B cell (primary cell): ENCODE results near the gene C14orf119. TPM values are rescaled to one million over a fixed set of nuclear protein-coding genes. Genes with fewer than 3 reads are reported as not detected.

Experiments
- ATAC-seq: fragments of 200-7000 bp; cut with Tn5 transposase; one replicate; pipeline ENCODE4 v1.10.0; 2021; ENCODE audit warnings: low read depth, mild to moderate bottlenecking, moderate number of reproducible peaks, moderate library complexity
- CTCF ChIA-PET: fragments of 350-600 bp; sonication (Branson Sonifier 250); formaldehyde crosslinking; loops from one replicate; lab custom pipeline; 2021; ENCODE audit warnings: antibody characterized with exemption, inconsistent platforms; lab: Charles Lee
- POLR2A ChIA-PET: fragments of 350-600 bp; sonication (Branson Sonifier 250); formaldehyde crosslinking; loops from one replicate; lab custom pipeline; 2021; ENCODE audit warnings: antibody characterized with exemption; lab: Charles Lee
- DNase-seq: peaks from one replicate; pipeline ENCODE4 v3.0.0; 2013
- H2AFZ ChIP-seq: 2 replicates; pipeline ENCODE4 v1.6.1; 2012; ENCODE audit warnings: mild to moderate bottlenecking, low read depth, low read length; ENCODE audit not compliant: insufficient read depth, poor library complexity, severe bottlenecking
- H3K27ac ChIP-seq, 2 donors: 1 replicate in 1 of 2; 2 replicates in 1 of 2; pipeline ENCODE4 v1.5.1; 2012 to 2013; ENCODE audit warnings: low read length in 2 of 2, mild to moderate bottlenecking in 2 of 2, moderate library complexity in 1 of 2
- H3K27me3 ChIP-seq, 4 experiments: fragments of 200-600 bp in 1 of 4; sonication (generic) in 1 of 4; replicated peaks in 1 of 4; 1 replicate in 2 of 4; 2 replicates in 2 of 4; pipeline versions ENCODE4 v1.6.1 to v1.7.0; 2013 to 2016; ENCODE audit warnings: low read length in 3 of 4, mild to moderate bottlenecking in 2 of 4, mixed read lengths in 1 of 4, moderate library complexity in 1 of 4; ENCODE audit not compliant: insufficient read depth in 4 of 4, control insufficient read depth in 3 of 4; ENCODE audit errors: control extremely low read depth in 1 of 4
- H3K36me3 ChIP-seq, 2 experiments: replicated peaks in 1 of 2; 1 replicate in 1 of 2; 2 replicates in 1 of 2; pipeline versions ENCODE4 v1.6.1 to v1.7.1; 2013; ENCODE audit warnings: low read length in 1 of 2; ENCODE audit not compliant: insufficient read depth in 2 of 2, control insufficient read depth in 1 of 2; ENCODE audit errors: control extremely low read depth in 1 of 2, extremely low read depth in 1 of 2
- H3K4me1 ChIP-seq, 2 donors: fragments of 200-600 bp in 1 of 2; sonication (generic) in 1 of 2; 1 replicate in 1 of 2; 2 replicates in 1 of 2; pipeline versions ENCODE4 v1.5.1 to v1.6.1; 2013 to 2017; ENCODE audit warnings: low read length in 2 of 2; ENCODE audit not compliant: control insufficient read depth in 2 of 2, insufficient read depth in 2 of 2
- H3K4me2 ChIP-seq: replicated peaks from 2 replicates; pipeline ENCODE3; 2012; ENCODE audit warnings: mild to moderate bottlenecking, low read depth, low read length; ENCODE audit not compliant: poor library complexity, severe bottlenecking
- H3K4me3 ChIP-seq, 5 experiments: fragments of 200-600 bp in 1 of 5; sonication (generic) in 1 of 5; 1 replicate in 3 of 5; 2 replicates in 2 of 5; pipeline versions ENCODE4 v1.5.1 to v1.7.0; 2011 to 2016; ENCODE audit warnings: low read length in 4 of 5, mild to moderate bottlenecking in 4 of 5, low read depth in 2 of 5, control low read depth in 1 of 5, moderate library complexity in 1 of 5; ENCODE audit not compliant: insufficient read depth in 1 of 5; ENCODE audit errors: control extremely low read depth in 1 of 5, extremely low read depth in 1 of 5
- H3K79me2 ChIP-seq: fragments of 200-600 bp; sonication (generic); one replicate; pipeline ENCODE4 v1.6.0; 2016; ENCODE audit warnings: low read length; ENCODE audit not compliant: control insufficient read depth, insufficient read depth
- H3K9ac ChIP-seq: fragments of 200-600 bp; sonication (generic); 2 replicates; pipeline ENCODE4 v1.6.1; 2017; ENCODE audit warnings: mild to moderate bottlenecking, low read length, moderate library complexity
- H3K9me3 ChIP-seq, 3 donors: one replicate each; pipeline versions ENCODE4 v1.6.1 to v1.7.1; 2013; ENCODE audit warnings: low read length in 2 of 3; ENCODE audit not compliant: control insufficient read depth in 2 of 3, insufficient read depth in 1 of 3; ENCODE audit errors: control extremely low read depth in 1 of 3
- H4K20me1 ChIP-seq: 2 replicates; pipeline ENCODE4 v1.6.0; 2012; ENCODE audit warnings: mild to moderate bottlenecking, low read length; ENCODE audit not compliant: insufficient read depth, control insufficient read depth, poor library complexity, severe bottlenecking
- H3K27ac Mint-ChIP-seq: one replicate; pipeline ENCODE4 v1.8.0; 2021; ENCODE audit warnings: mixed read lengths
- H3K27me3 Mint-ChIP-seq: one replicate; pipeline ENCODE4 v1.8.0; 2021; ENCODE audit warnings: mixed read lengths
- H3K4me1 Mint-ChIP-seq: one replicate; pipeline ENCODE4 v1.8.0; 2021; ENCODE audit warnings: mixed read lengths
- H3K4me3 Mint-ChIP-seq: one replicate; pipeline ENCODE4 v1.8.0; 2021; ENCODE audit warnings: mixed read lengths
- H3K9me3 Mint-ChIP-seq: one replicate; pipeline ENCODE4 v1.8.0; 2022; ENCODE audit warnings: mixed read lengths; ENCODE audit not compliant: insufficient read depth
- CTCF ChIP-seq: fragments of 200-600 bp; IDR thresholded peaks from one replicate; pipeline ENCODE4 v1.8.0; 2022; ENCODE audit warnings: antibody characterized with exemption, mild to moderate bottlenecking
- EZH2 ChIP-seq: IDR thresholded peaks from 2 replicates; pipeline ENCODE4 v1.6.1; 2012; ENCODE audit warnings: borderline replicate concordance, low read depth, mild to moderate bottlenecking, moderate library complexity, low read length; ENCODE audit not compliant: insufficient read depth, poor library complexity, severe bottlenecking
- WGBS: methylation state at CpG from one replicate; pipeline ENCODE4 v1.1.5; 2013; ENCODE audit warnings: missing lambda C conversion rate; ENCODE audit not compliant: insufficient coverage; 5-methylcytosine and 5-hydroxymethylcytosine counted together
- intact Hi-C: fragments of 100-400 bp; cut with micrococcal nuclease; formaldehyde crosslinking; loops from one replicate; pipeline ENCODE4 v1.10.0; 2022
- polyA plus RNA-seq: library from polyadenylated mRNA; depleted of rRNA; stranded (reverse); fragments of >200 nt; gene quantifications from 2 replicates; pipeline ENCODE4 v1.2.3, GENCODE V29; 2012
- total RNA-seq, 2 donors: library from RNA; stranded (reverse); fragments of 120-200 nt in 1 of 2; gene quantifications; 1 replicate in 1 of 2; 2 replicates in 1 of 2; pipeline versions ENCODE4 v1.2.3 to v1.2.4, GENCODE V29; 2013 to 2022

C14orf119 gene
- total and polyA plus RNA-seq, 2 donors (not counting 1 experiment from before 2014, with no cell fraction given), result 12.2 to 30.6 TPM

GRCh38 chr14:23118506-23119362 is 23.4 kb downstream of the C14orf119 start, which contains the start of gene CEBPE:
TSS of gene CEBPE (minus strand) at chr14:23119255. CDS start at chr14:23119091, 164 bp downstream.
- TF ChIP-seq EZH2 (no peak), CTCF (no peak)
- H3K4me3 ChIP-seq, result peak within 1 kb of the TSS in 3 of 5 experiments; percentile 19 to 24 (median 24)
- no peaks in the 10 kb centered on the region for H3K36me3 ChIP-seq
- CTCF ChIA-PET, result interaction anchor here (0.8 to 9.6 kb wide), 7 partner anchors 9 to 261 kb away, joined by 3 to 249 read pairs (median 15); partner anchors contain the start of gene SLC7A8
- Mint-ChIP-seq H3K27ac (peak within 1 kb of the TSS; percentile 89), H3K9me3 (no peaks in the 10 kb centered on the region), H3K27me3 (peaks cover 19% of the 10 kb centered on the region), H3K4me3 (peak within 1 kb of the TSS; percentile 79), H3K4me1 (peaks cover 34% of the 10 kb centered on the region)
- peak within 1 kb of the TSS; percentile 79 for H2AFZ ChIP-seq
- intact Hi-C loops, result no loop called here
- H3K27ac ChIP-seq, result peak within 1 kb of the TSS; percentile 72 to 88
- WGBS, result 87% methylated on average over 26 of the region's 32 CpGs
- DNase-seq, result no peak
- POLR2A ChIA-PET, result interaction anchor here (0.9 kb wide), 1 partner anchor 65 kb away, joined by 3 read pairs; the partner anchor contains the start of gene SLC7A8
- H3K9me3 ChIP-seq, result peaks cover 0 to 3% (median 0%) of the 10 kb centered on the region in 3 donors
- peaks cover 0 to 12% (median 0%) of the 10 kb centered on the region in 4 experiments for H3K27me3 ChIP-seq
- peaks cover 32 to 35% of the 10 kb centered on the region in 2 donors for H3K4me1 ChIP-seq
- H3K79me2 ChIP-seq, result no peaks in the 10 kb centered on the region
- ATAC-seq, result no peak
- no peaks in the 10 kb centered on the region for H4K20me1 ChIP-seq
- H3K4me2 ChIP-seq, result peak within 1 kb of the TSS; percentile 77
- H3K9ac ChIP-seq, result peak within 1 kb of the TSS; percentile 27
